Kidney (tissue), 14 donors: ENCODE results near the gene FLII. TPM values are rescaled to one million over a fixed set of nuclear protein-coding genes. Genes with fewer than 3 reads are reported as not detected.
A peak's percentile ranks its signal among the peaks of the same experiment; 100 is the strongest.

Source experiments
- DNase-seq, 5 donors: peaks; one replicate each; pipeline ENCODE4 v3.0.0-alpha.2; 2013 to 2020
- FAIRE-seq: peaks from 2 replicates; lab custom pipeline; 2012; peaks lifted over from hg19 to GRCh38; lab: Jason Lieb, UNC
- H3K27ac ChIP-seq, 2 donors: one replicate each; pipeline ENCODE4 v1.7.0; 2013; ENCODE audit warnings: low read depth in 2 of 2, low read length in 2 of 2, inconsistent platforms in 1 of 2
- H3K27me3 ChIP-seq: one replicate; pipeline ENCODE4 v1.7.1; 2013; ENCODE audit warnings: low read length, inconsistent platforms; ENCODE audit not compliant: control insufficient read depth, insufficient read depth
- H3K36me3 ChIP-seq, 3 donors: one replicate each; pipeline versions ENCODE4 v1.7.0 to v1.7.1; 2013; ENCODE audit warnings: low read length in 3 of 3, control low read depth in 1 of 3, inconsistent platforms in 1 of 3; ENCODE audit not compliant: insufficient read depth in 3 of 3, control insufficient read depth in 2 of 3
- H3K4me1 ChIP-seq, 3 donors: one replicate each; pipeline versions ENCODE4 v1.7.0 to v1.7.1; 2013; ENCODE audit warnings: low read length in 3 of 3, inconsistent platforms in 1 of 3, low read depth in 1 of 3; ENCODE audit not compliant: control insufficient read depth in 2 of 3, insufficient read depth in 2 of 3
- H3K4me3 ChIP-seq, 3 donors: one replicate each; pipeline versions ENCODE4 v1.7.0 to v1.8.1; 2013; ENCODE audit warnings: low read length in 3 of 3, control low read depth in 1 of 3, inconsistent platforms in 1 of 3
- H3K9ac ChIP-seq, 3 donors: one replicate each; pipeline versions ENCODE4 v1.7.0 to v1.7.1; 2013; ENCODE audit warnings: low read length in 3 of 3, control low read depth in 1 of 3, inconsistent platforms in 1 of 3
- H3K9me3 ChIP-seq, 3 donors: one replicate each; pipeline versions ENCODE4 v1.7.0 to v1.7.1; 2013; ENCODE audit warnings: low read length in 3 of 3, control low read depth in 1 of 3, inconsistent platforms in 1 of 3; ENCODE audit not compliant: control insufficient read depth in 2 of 3, insufficient read depth in 1 of 3
- intact Hi-C: fragments of 100-400 bp; cut with DNase I; formaldehyde crosslinking; loops from one replicate; pipeline ENCODE4 v1.11.1; 2022
- polyA plus RNA-seq: library from polyadenylated mRNA; stranded (reverse); fragments of 350-450 nt; fragmentation: Illumina TruSeq; extraction: RNeasy Lipid Tissue Mini Kit (QIAGEN cat#74804); gene quantifications from one replicate; pipeline ENCODE4 v1.2.3, GENCODE V29; 2014; ENCODE audit warnings: low read depth, low replicate concordance; ENCODE audit not compliant: insufficient read depth
- total RNA-seq: library from RNA; stranded (reverse); fragmentation: NEBNext Ultra II Directional; extraction: Animal tissue kit (Norgen Biotek cat#: 25700); gene quantifications from one replicate; pipeline ENCODE4 v1.2.1, GENCODE V29; 2021
- TF ChIP-seq, protein P1 (sequence below): IDR thresholded peaks from 3 replicates; pipeline ENCODE4 v1.5.1; 2012; ENCODE audit warnings: mild to moderate bottlenecking, moderate library complexity, borderline replicate concordance; ENCODE audit not compliant: insufficient read depth; ENCODE audit errors: extremely low read depth
- donor health status: control.
- donor health status: control.
- donor health status: control.
- donor health status: control.
- donor health status: control.
- donor health status: DM: yes; HTN: yes; CAD: no.
- donor health status: Normal renal cell carcinoma (clear cell type).

The FLII gene
- total and polyA plus RNA-seq, 2 donors from 2014 or later: 139 to 301 TPM

- TF ChIP-seq, protein P1, sequence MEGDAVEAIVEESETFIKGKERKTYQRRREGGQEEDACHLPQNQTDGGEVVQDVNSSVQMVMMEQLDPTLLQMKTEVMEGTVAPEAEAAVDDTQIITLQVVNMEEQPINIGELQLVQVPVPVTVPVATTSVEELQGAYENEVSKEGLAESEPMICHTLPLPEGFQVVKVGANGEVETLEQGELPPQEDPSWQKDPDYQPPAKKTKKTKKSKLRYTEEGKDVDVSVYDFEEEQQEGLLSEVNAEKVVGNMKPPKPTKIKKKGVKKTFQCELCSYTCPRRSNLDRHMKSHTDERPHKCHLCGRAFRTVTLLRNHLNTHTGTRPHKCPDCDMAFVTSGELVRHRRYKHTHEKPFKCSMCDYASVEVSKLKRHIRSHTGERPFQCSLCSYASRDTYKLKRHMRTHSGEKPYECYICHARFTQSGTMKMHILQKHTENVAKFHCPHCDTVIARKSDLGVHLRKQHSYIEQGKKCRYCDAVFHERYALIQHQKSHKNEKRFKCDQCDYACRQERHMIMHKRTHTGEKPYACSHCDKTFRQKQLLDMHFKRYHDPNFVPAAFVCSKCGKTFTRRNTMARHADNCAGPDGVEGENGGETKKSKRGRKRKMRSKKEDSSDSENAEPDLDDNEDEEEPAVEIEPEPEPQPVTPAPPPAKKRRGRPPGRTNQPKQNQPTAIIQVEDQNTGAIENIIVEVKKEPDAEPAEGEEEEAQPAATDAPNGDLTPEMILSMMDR: no peak
- FAIRE-seq (no peak), DNase-seq (no peak)
- no peaks in the 10 kb centered on the region for H3K9me3 ChIP-seq
- H3K27ac ChIP-seq: no peak overlapping the region
- intact Hi-C loops: no loop called here
- no peaks in the 10 kb centered on the region for H3K27me3 ChIP-seq
- peaks cover 3 to 10% (median 4%) of the 10 kb centered on the region in 3 donors for H3K36me3 ChIP-seq
- no peak overlapping the region for H3K9ac ChIP-seq
- no peaks in the 10 kb centered on the region for H3K4me1 ChIP-seq
- H3K4me3 ChIP-seq: no peak overlapping the region
These were observed 11.8 kb upstream of the FLII start for GRCh38 chr17:18270046-18270931.

- TF ChIP-seq, protein P1: no peak
- H3K9ac ChIP-seq: no peak overlapping the region
- no peaks in the 10 kb centered on the region for H3K27me3 ChIP-seq
- intact Hi-C loops: no loop called here
- H3K36me3 ChIP-seq: peaks cover 2 to 25% (median 8%) of the 10 kb centered on the region in 3 donors
- DNase-seq (peak in 4 of 5 donors; percentile 31 to 63 (median 44)), FAIRE-seq (no peak)
- no peak overlapping the region for H3K4me3 ChIP-seq
- no peaks in the 10 kb centered on the region for H3K9me3 ChIP-seq
- no peaks in the 10 kb centered on the region for H3K4me1 ChIP-seq
- H3K27ac ChIP-seq: no peak overlapping the region
These were observed 9.6 kb upstream of the FLII start for GRCh38 chr17:18267927-18268711.

DNA sequence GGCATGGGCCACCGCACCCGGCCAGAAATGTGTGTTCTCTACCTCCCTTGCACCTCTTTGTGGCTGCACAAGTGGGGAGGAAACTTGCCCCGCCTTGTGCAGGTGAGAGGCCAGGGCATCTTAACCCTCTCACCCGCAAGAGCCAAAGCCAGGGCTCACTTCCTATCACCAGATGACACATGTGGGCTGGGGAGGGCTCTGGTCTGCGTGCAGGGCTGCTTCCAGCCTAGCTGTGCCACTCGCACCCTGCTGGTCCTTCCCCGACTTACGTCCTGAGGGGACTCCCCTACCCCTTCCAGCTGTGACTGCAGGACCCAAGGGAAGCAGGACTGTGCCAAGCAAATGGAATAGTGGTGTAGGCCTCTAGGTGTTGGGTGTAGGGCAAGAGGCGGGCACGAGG lies 8.8 kb upstream of the FLII start:
- intact Hi-C loops: no loop called here
- TF ChIP-seq, protein P1: no peak
- H3K9ac ChIP-seq: no peak overlapping the region
- no peak overlapping the region for H3K27ac ChIP-seq
- FAIRE-seq (no peak), DNase-seq (no peak)
- no peak overlapping the region for H3K4me3 ChIP-seq
- H3K4me1 ChIP-seq: peaks cover 0 to 2% (median 0%) of the 10 kb centered on the region in 3 donors
- no peaks in the 10 kb centered on the region for H3K9me3 ChIP-seq
- peaks cover 2 to 28% (median 8%) of the 10 kb centered on the region in 3 donors for H3K36me3 ChIP-seq
- H3K27me3 ChIP-seq: no peaks in the 10 kb centered on the region
